Frontal cortex (tissue), 1 donor: ENCODE results near the gene PRDM16. TPM values are rescaled to one million over a fixed set of nuclear protein-coding genes. Genes with fewer than 3 reads are reported as not detected.

Experiments
- total RNA-seq: library from RNA; depleted of rRNA; stranded (reverse); fragments of >200 nt; gene quantifications from one replicate; pipeline ENCODE4 v1.2.3, GENCODE V29; 2014

PRDM16 gene
- total RNA-seq, 1 donor from 2014 or later: 1.6 TPM

Other genes with a start within 250 kb of the PRDM16 start
- not detected for gene ACTRT2, start 47.7 kb upstream of the PRDM16 start, total RNA-seq